Loucy (cell line): ENCODE data around the gene MACROD1.

Experiments
- H2AFZ ChIP-seq: fragments of 200-600 bp; sonication (generic); 2 replicates; pipeline ENCODE4 v1.6.0; 2016; ENCODE audit warnings: antibody characterized with exemption, mild to moderate bottlenecking, low read length, moderate library complexity
- H3F3A ChIP-seq: fragments of 200-600 bp; 2 replicates; pipeline ENCODE4 v1.6.0; 2016; ENCODE audit warnings: antibody characterized with exemption, low read depth, mild to moderate bottlenecking
- H3K27me3 ChIP-seq: fragments of 200-600 bp; sonication (generic); 2 replicates; pipeline ENCODE4 v1.6.1; 2014; ENCODE audit warnings: low read length, mild to moderate bottlenecking; ENCODE audit not compliant: insufficient read depth, poor library complexity, severe bottlenecking
- H3K36me3 ChIP-seq: fragments of 200-600 bp; sonication (generic); 2 replicates; pipeline ENCODE4 v1.6.1; 2016; ENCODE audit warnings: low read length; ENCODE audit not compliant: insufficient read depth
- H3K4me1 ChIP-seq: fragments of 200-600 bp; sonication (generic); 2 replicates; pipeline ENCODE4 v1.5.1; 2014; ENCODE audit warnings: low read length, mild to moderate bottlenecking; ENCODE audit not compliant: insufficient read depth, poor library complexity, severe bottlenecking
- H3K4me2 ChIP-seq: fragments of 200-600 bp; sonication (generic); 2 replicates; pipeline ENCODE4 v1.6.0; 2014; ENCODE audit warnings: antibody characterized with exemption, low read length, low read depth, mild to moderate bottlenecking; ENCODE audit not compliant: poor library complexity, severe bottlenecking
- H3K4me3 ChIP-seq: fragments of 200-600 bp; sonication (generic); 2 replicates; pipeline ENCODE4 v1.5.1; 2014; ENCODE audit warnings: low read length, mild to moderate bottlenecking, mixed read lengths; ENCODE audit not compliant: poor library complexity, severe bottlenecking
- H3K79me2 ChIP-seq: fragments of 200-600 bp; sonication (generic); 2 replicates; pipeline ENCODE4 v1.6.1; 2014; ENCODE audit warnings: low read length; ENCODE audit not compliant: insufficient read depth
- H3K9ac ChIP-seq: fragments of 200-600 bp; sonication (generic); 2 replicates; pipeline ENCODE4 v1.6.0; 2014; ENCODE audit warnings: mild to moderate bottlenecking, low read depth, low read length, moderate library complexity; ENCODE audit not compliant: poor library complexity, severe bottlenecking
- H3K9me2 ChIP-seq: fragments of 200-600 bp; sonication (generic); replicated peaks from 2 replicates; pipeline ENCODE4 v1.6.1; 2016; ENCODE audit warnings: low read depth, low read length, mixed read lengths
- H3K9me3 ChIP-seq: fragments of 200-600 bp; sonication (generic); 2 replicates; pipeline ENCODE4 v1.6.1; 2014; ENCODE audit warnings: mild to moderate bottlenecking, antibody characterized with exemption, low read length, low read depth; ENCODE audit not compliant: insufficient read depth
- H4K20me1 ChIP-seq: fragments of 200-600 bp; sonication (generic); 2 replicates; pipeline ENCODE4 v1.6.0; 2014; ENCODE audit warnings: antibody characterized with exemption, low read length, mild to moderate bottlenecking; ENCODE audit not compliant: insufficient read depth, poor library complexity, severe bottlenecking
- CTCF ChIP-seq: fragments of 200-600 bp; sonication (generic); conservative IDR thresholded peaks from 2 replicates; pipeline ENCODE4 v1.5.1; 2014; ENCODE audit warnings: mild to moderate bottlenecking, antibody characterized with exemption, low read length
- EZH2phosphoT487 ChIP-seq: fragments of 200-600 bp; IDR thresholded peaks from 2 replicates; pipeline ENCODE4 v1.6.1; 2018; ENCODE audit warnings: antibody characterized with exemption, mild to moderate bottlenecking, moderate library complexity, borderline replicate concordance

MACROD1 gene

GRCh38 chr11:64201543-64201942 is 35.6 kb upstream of the MACROD1 start:
- H3K9me2 ChIP-seq, result no peaks in the 10 kb centered on the region
- H2AFZ ChIP-seq, result no peak overlapping the region
- H3F3A ChIP-seq, result peaks cover 6% of the 10 kb centered on the region; the same call in 1 of the 2 replicates
- H3K9me3 ChIP-seq, result no peaks in the 10 kb centered on the region
- no peak overlapping the region for H3K9ac ChIP-seq
- peaks cover 27% of the 10 kb centered on the region; the same call in 1 of the 2 replicates for H3K79me2 ChIP-seq
- H3K4me2 ChIP-seq, result no peak overlapping the region
- H4K20me1 ChIP-seq, result peaks cover 13% of the 10 kb centered on the region
- no peak for TF ChIP-seq EZH2phosphoT487
- TF ChIP-seq CTCF, result no peak
- peaks cover 13% of the 10 kb centered on the region for H3K4me1 ChIP-seq
- H3K27me3 ChIP-seq, result no peaks in the 10 kb centered on the region
- H3K36me3 ChIP-seq, result peaks cover 71% of the 10 kb centered on the region; the same call in 1 of the 2 replicates
- H3K4me3 ChIP-seq, result no peak overlapping the region

- H3K9ac ChIP-seq, result no peak overlapping the region
- no peaks in the 10 kb centered on the region for H3K9me2 ChIP-seq
- no peaks in the 10 kb centered on the region for H3K4me1 ChIP-seq
- peaks cover 23% of the 10 kb centered on the region; the same call in 1 of the 2 replicates for H3K79me2 ChIP-seq
- H3K4me2 ChIP-seq, result no peak overlapping the region
- H3K36me3 ChIP-seq, result peaks cover 92% of the 10 kb centered on the region; the same call in 1 of the 2 replicates
- peaks cover 11% of the 10 kb centered on the region for H4K20me1 ChIP-seq
- H3F3A ChIP-seq, result no peaks in the 10 kb centered on the region
- TF ChIP-seq EZH2phosphoT487, result no peak
- no peak for TF ChIP-seq CTCF
- no peak overlapping the region for H2AFZ ChIP-seq
- no peaks in the 10 kb centered on the region for H3K27me3 ChIP-seq
- no peak overlapping the region for H3K4me3 ChIP-seq
- H3K9me3 ChIP-seq, result no peaks in the 10 kb centered on the region
Measured at GRCh38 chr11:64198511-64198910, 32.6 kb upstream of the MACROD1 start.

- H3K36me3 ChIP-seq, result peaks cover 89% of the 10 kb centered on the region; the same call in 1 of the 2 replicates
- no peak overlapping the region for H2AFZ ChIP-seq
- no peaks in the 10 kb centered on the region for H3K27me3 ChIP-seq
- no peaks in the 10 kb centered on the region for H3K9me2 ChIP-seq
- no peak overlapping the region for H3K4me3 ChIP-seq
- H3K4me1 ChIP-seq, result no peaks in the 10 kb centered on the region
- H3F3A ChIP-seq, result no peaks in the 10 kb centered on the region
- no peaks in the 10 kb centered on the region for H3K9me3 ChIP-seq
- TF ChIP-seq EZH2phosphoT487 (no peak), CTCF (no peak)
- H4K20me1 ChIP-seq, result peaks cover 18% of the 10 kb centered on the region
- no peak overlapping the region for H3K4me2 ChIP-seq
- no peak overlapping the region for H3K9ac ChIP-seq
- peaks cover 23% of the 10 kb centered on the region for H3K79me2 ChIP-seq
Measured at GRCh38 chr11:64196626-64197025, 30.7 kb upstream of the MACROD1 start.
